ENCODE data around the gene HPS3. TPM values are rescaled to one million over a fixed set of nuclear protein-coding genes. Genes with fewer than 3 reads are reported as not detected.
A peak's percentile ranks its signal among the peaks of the same experiment; 100 is the strongest.

Gene HPS3
- total RNA-seq, 2 donors from 2014 or later: 7.7 to 9.7 TPM

DNA sequence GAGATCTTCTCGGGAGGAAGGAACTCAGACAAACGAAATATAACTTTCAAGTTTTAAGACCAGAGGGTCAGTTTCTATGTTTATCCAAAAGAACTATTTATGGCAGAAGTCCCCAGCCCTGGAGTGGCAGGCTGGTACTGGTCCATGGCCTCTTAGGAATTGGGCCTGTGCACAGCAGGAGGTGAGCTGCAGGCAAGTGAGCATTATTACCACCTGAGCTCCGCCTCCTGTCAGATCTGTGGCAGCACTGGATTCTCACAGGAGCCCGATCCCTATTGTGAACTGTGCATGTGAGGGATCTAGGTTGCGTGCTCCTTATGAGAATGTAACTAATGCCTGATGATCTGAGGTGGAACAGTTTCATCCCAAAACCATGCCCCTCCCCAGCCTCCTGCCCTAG is 14.3 kb upstream of the HPS3 start:
- no peak for ATAC-seq

DNA sequence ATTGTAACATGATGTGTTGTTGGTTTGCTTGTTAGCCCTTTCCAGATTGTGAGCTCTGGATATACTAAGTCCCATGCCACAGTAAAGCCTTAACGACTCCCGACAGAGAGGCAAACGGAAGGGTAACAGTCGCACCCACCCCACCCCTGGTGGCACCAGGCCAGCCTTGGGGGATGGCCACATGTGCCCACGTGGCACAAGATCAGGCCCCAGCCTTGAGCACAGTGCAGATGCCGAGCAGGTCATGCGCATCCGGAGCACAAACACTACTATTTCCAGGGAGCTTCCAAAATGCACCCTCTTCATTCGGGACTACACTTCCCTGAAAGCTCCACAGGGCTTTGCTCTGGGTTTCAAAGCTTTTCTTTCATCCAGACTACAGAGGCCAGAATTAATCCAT is 10.7 kb upstream of the HPS3 start:
- ATAC-seq: no peak
- intact Hi-C loops (cut with DNase I): loop anchor here (5.0 to 10.0 kb wide), 2 partner anchors 161 to 164 kb away; no protein-coding TSS in a partner anchor
- no peak for DNase-seq

More for the DNA sequence above, 14.3 kb upstream of the HPS3 start:
- intact Hi-C loops (cut with DNase I): loop anchor here (5.0 to 10.0 kb wide), 2 partner anchors 158 to 160 kb away; no protein-coding TSS in a partner anchor
- DNase-seq: no peak

DNA sequence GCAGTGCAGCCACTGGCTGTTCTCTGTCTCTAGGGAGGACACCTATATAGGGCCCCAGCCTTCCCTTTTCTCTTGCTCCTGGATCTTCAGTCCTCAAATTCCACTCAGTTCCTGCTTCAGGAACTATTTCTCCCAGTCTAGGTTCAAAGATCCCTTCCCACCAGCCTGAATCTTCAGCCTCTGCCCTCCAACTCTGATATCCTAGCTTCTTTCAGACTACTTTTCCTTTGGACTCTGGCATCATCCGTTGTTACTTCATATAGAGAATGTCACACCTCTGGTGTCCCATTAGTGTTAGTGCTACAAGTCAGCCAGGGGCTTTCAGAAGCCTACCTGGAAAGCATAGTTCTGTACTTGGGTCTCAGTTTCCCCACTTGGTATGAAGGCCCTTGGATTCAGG is 10.0 kb upstream of the HPS3 start:
- ATAC-seq (no peak), DNase-seq (no peak)
- intact Hi-C loops (cut with DNase I): loop anchor here (5.0 to 10.0 kb wide), 2 partner anchors 162 to 165 kb away; no protein-coding TSS in a partner anchor

DNA sequence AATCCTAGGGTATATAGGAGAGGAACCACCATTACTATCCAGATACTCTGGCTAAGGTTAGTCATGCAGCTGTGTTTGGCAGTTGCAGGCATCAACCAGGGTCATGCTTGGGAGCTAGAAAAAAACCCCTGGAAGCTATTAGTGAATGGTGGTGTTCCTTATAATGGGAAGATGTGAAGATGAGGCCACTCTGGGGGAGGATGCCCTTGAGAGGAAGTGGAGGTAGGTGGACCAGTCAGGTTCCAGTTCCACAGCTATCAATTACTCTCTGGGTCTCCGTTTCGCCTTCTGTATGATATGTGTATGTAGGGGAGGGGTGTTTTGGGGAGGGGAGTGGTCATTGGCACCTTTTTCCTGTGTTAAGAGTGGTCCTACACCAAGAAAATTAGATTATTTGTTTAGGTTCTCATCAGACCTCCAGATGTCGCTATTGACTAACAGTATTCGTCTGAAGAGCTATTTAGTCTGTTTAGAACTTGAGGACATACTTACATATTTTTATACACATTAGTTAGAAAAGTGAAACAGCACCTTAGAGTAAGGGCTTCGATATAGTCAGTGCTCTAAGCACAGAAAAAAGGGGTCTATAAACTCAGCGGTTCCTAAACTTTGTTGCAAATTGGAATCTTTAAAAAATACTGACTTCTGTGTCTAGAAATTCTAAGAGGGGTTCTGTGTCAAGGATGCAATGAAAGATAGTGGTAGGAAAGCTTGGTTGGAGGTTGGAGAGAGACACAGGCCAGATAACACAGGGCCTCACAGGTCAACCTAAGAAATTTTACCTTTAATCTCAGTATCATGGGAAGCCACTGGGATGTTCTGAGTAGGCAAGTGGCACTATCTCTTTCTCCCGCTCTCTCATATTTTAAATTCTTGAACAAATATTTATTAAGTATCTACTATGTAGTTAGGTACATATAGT is 9.1 kb upstream of the HPS3 start:
- ATAC-seq (peak; percentile 56 to 78), DNase-seq (no peak)
- intact Hi-C loops (cut with DNase I): loop anchor here (5.0 to 10.0 kb wide), 2 partner anchors 152 to 364 kb away; no protein-coding TSS in a partner anchor

DNA sequence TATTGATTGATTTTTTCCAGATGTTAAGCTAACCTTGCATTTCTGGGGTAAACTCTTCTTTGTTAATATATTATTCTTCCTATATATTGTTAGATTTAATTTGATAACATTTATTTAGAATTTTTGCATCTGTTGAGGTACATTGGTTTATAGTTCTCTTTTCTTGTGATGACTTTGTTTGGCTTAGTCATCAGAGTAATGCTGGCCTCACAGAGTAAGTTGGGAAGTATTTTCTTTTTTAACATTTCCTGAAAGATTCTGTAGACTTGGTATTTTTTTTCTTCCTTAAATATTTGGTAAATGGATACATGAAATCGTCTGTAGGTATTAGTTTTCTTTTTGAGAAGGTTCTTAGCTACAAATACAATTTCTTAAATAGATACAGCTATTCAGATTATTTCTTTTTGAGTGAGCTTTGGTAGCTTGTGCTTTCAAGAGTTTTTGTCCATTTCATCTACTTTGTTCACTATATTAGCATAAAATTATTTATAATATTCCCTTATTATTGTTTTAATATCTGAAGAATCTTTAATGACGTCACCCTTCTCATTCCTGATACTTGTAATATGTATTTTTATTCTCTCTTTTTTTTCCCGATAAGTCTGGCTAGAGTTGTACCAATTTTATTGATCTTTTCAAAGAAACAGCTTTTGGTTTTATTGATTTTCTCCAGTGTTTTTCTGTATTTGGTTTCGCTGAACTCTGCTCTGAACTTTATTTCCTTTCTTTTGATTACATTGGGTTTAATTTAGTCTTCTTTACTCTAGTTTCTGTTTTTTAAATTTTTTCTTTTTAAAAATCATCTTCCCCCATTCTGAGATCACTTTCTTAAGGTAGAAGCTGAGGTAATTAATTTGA is 6.5 kb upstream of the HPS3 start:
- no peak for DNase-seq
- no peak for ATAC-seq
- intact Hi-C loops (cut with DNase I): loop anchor here (5.0 to 10.0 kb wide), 2 partner anchors 149 to 362 kb away; no protein-coding TSS in a partner anchor

GRCh38 chr3:149128821-149129220 is 617 bp upstream of the HPS3 start:
- ATAC-seq (no peak), DNase-seq (no peak)
- intact Hi-C loops (cut with DNase I): loop anchor here in 1 of 2 donors (10.0 kb wide), 1 partner anchor 356 kb away; no protein-coding TSS in a partner anchor

DNA sequence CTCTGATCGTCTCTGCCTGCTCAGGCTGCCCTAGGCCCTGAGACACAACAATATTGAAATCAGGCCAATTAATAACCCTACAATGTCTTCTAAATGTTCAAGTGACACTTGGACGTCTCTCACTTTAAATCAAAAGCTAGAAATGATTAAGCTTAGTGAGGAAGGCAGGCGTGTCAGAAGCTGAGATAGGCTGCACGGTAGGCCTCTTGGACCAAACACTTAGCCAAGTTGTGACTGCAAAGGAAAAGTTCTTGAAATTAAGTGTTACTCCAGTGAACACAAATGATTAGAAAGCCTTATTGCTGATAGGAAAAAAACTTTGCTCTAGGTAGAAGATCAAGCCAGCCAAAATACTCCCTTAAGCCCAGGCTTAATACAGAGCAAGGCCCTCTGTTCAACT is 2.2 kb downstream of the HPS3 start:
- DNase-seq (no peak), ATAC-seq (no peak)
- intact Hi-C loops (cut with DNase I): no loop called here

DNA sequence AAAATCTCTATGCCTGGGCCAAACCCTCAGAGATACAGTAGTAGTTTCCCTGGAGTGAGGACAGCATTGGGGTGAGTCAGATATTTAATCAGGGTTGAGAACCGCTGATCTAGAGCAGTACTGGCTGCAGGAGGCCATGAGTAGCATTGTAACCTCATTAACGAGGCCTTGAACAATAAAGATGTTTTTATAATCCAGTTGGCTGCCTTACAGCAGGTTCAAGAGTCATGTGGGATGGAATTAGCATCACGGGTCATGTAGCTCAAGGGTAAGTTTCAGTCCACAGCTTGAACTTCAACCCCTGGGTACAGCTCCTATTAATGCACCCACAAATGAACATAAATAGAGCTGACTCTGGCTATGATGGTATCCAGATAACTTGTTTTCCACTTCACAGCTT is 5.1 kb downstream of the HPS3 start:
- DNase-seq (no peak), ATAC-seq (peak in 1 of 2 donors; percentile 9)
- intact Hi-C loops (cut with DNase I): no loop called here

DNA sequence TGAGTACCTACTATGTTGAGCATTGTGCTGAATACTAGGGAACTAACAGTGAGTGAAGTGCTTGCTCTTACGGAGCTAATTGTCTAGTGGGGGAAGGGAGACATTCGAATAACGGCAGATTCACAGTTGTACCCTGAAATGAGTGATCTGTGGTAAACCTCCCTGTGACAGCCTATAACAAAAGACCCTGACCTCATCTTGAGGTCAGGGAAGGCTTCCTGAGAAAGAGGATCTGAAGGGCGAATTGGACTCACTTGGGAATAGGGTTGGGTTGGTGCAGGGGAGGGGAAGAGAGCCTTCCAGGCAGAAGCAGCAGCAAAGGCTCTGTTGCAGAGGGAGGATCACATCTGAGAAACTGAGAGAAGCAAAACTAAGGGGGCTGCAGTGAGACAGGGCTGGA is 13.2 kb downstream of the HPS3 start:
- ATAC-seq (no peak), DNase-seq (no peak)
- intact Hi-C loops (cut with DNase I): no loop called here

- ATAC-seq (peak in 1 of 2 donors; percentile 62), DNase-seq (no peak)
- intact Hi-C loops (cut with DNase I): no loop called here
Measured at GRCh38 chr3:149145356-149145755, 15.9 kb downstream of the HPS3 start.

GRCh38 chr3:149145974-149146373 is 16.5 kb downstream of the HPS3 start:
- DNase-seq: no peak
- intact Hi-C loops (cut with DNase I): no loop called here
- peak; percentile 53 to 84 for ATAC-seq

GRCh38 chr3:149150436-149150835 is 21.0 kb downstream of the HPS3 start:
- ATAC-seq (no peak), DNase-seq (no peak)
- intact Hi-C loops (cut with DNase I): no loop called here

DNA sequence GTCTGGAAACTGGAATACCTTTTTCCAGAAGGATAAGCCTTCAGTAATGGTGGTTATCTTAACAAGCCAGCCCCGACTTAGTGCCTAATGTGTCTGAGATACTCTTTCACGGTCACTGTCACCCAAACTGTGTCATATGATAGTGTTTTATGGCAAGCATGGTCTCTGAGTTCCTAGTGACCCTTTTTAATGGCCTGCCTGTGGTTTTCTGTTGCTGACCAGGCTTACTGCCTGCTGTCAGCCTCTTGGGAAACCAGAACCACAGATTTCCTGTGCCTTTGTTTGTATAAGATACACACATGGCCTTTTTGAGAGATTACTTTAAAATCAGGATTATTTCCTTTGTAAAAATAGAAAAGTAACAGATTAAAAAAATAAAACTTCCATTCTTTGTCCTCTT is 22.4 kb downstream of the HPS3 start:
- intact Hi-C loops (cut with DNase I): no loop called here
- ATAC-seq (peak in 1 of 2 donors; percentile 70), DNase-seq (no peak)

GRCh38 chr3:149152420-149152819 is 23.0 kb downstream of the HPS3 start:
- ATAC-seq (peak in 1 of 2 donors; percentile 16), DNase-seq (no peak)
- intact Hi-C loops (cut with DNase I): no loop called here

GRCh38 chr3:149153402-149153801 is 24.0 kb downstream of the HPS3 start:
- intact Hi-C loops (cut with DNase I): no loop called here
- ATAC-seq (no peak), DNase-seq (no peak)

DNA sequence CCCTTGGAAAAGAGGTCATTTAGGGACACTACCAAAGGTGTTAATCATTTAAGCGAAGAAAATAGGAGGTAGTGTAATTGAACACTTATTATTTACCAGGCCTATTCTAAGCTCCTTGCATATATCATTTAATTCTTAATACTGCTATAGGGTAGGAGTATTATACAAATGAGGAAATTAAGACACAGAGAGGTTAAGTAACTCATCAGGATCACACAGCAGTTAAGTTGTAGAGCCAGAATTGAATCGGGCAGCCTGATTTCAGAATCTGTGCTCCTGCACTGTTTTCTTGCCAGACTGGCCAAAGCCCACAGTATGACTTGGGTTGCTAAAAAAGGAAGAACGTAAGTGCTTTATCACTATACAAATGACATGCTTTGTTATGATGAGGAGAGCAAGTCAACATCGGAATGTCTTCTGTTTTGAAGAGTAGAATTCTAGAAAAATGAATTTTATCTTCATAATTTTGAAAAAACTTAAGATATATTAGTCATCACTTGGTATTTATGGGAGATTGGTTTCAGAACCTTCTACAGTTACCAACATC is 31.4 kb downstream of the HPS3 start:
- DNase-seq (no peak), ATAC-seq (no peak)

DNA sequence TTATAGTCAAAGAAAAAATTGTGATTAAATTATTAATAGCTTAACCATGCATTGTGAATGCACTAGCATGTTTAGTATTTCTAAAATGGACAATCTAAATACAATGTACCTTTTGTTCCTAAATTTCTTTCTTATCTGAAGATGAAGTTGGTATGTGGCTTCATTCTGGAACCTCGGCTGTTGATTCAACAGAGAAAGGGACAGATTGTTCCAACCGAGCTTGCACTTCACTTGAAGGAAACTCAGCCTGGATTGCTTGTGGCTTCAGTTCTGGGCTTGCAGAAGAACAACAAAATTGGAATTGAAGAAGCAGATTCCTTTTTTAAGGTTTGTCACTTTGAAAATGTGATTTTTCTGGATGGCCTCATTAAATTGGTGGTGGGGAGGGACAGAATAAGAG is 32.6 kb downstream of the HPS3 start:
- no peak for ATAC-seq
- no peak for DNase-seq
- intact Hi-C loops (cut with DNase I): no loop called here

More for the DNA sequence above, 31.4 kb downstream of the HPS3 start:
- intact Hi-C loops (cut with DNase I): no loop called here

DNA sequence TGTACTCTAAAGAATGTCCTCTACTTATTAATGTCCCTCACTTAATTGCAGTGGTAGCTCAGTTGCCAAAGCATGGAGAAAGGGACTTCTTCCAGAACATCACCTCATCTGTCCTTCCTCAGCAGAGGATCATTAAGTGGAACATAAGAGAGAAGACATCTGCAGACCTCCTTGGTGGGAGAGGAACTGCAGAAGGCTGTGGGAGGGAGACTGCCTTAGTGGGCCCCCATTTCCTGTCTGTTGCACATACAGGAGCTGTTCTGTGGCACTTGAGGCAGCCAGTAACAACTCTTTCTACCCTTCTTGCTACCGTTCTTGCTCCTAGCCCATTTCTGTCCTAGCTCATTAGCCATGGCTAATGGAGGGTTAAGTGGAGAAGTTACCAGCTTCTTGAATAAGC is 33.6 kb downstream of the HPS3 start:
- intact Hi-C loops (cut with DNase I): no loop called here
- ATAC-seq (no peak), DNase-seq (no peak)

GRCh38 chr3:149167898-149168297 is 38.5 kb downstream of the HPS3 start:
- intact Hi-C loops (cut with DNase I): no loop called here
- no peak for ATAC-seq
- no peak for DNase-seq

Data from left cardiac atrium (tissue), 4 donors.